CD4-positive, alpha-beta memory T cell (primary cell): Measurements from ENCODE around the gene EMILIN3. TPM values are rescaled to one million over a fixed set of nuclear protein-coding genes. Genes with fewer than 3 reads are reported as not detected.

Experiments
- CTCF ChIA-PET: fragments of 350-600 bp; sonication (Branson Sonifier 250); formaldehyde crosslinking; loops from one replicate; lab custom pipeline; 2021; ENCODE audit warnings: inconsistent platforms; ENCODE audit not compliant: partially characterized antibody; lab: Charles Lee
- POLR2A ChIA-PET: fragments of 350-600 bp; sonication (Branson Sonifier 250); formaldehyde crosslinking; loops from one replicate; lab custom pipeline; 2021; ENCODE audit not compliant: partially characterized antibody; lab: Charles Lee
- DNase-seq, 5 donors: peaks; one replicate each; pipeline versions ENCODE4 v3.0.0 to v3.0.0-alpha.2; 2020 to 2022; ENCODE audit warnings: mixed read lengths in 1 of 5
- H3K27ac ChIP-seq: one replicate; pipeline ENCODE4 v1.7.0; 2013; ENCODE audit warnings: low read depth, low read length
- H3K27me3 ChIP-seq: 2 replicates; pipeline ENCODE4 v1.7.0; 2013; ENCODE audit warnings: mild to moderate bottlenecking, low read length, moderate library complexity; ENCODE audit not compliant: insufficient read depth
- H3K36me3 ChIP-seq: 2 replicates; pipeline ENCODE4 v1.7.0; 2013; ENCODE audit warnings: mild to moderate bottlenecking, low read length, moderate library complexity; ENCODE audit not compliant: insufficient read depth
- H3K4me1 ChIP-seq: 2 replicates; pipeline ENCODE4 v1.7.0; 2013; ENCODE audit warnings: mild to moderate bottlenecking, low read length, moderate library complexity; ENCODE audit not compliant: insufficient read depth
- H3K4me3 ChIP-seq, 2 donors: one replicate each; pipeline ENCODE4 v1.7.0; 2013; ENCODE audit warnings: low read length in 2 of 2, mild to moderate bottlenecking in 1 of 2
- H3K9me3 ChIP-seq, 2 donors: one replicate each; pipeline ENCODE4 v1.7.0; 2013; ENCODE audit warnings: low read length in 2 of 2, control low read depth in 1 of 2; ENCODE audit not compliant: control insufficient read depth in 1 of 2
- H3K27ac Mint-ChIP-seq, 7 donors: one replicate each; pipeline ENCODE4 v1.8.0; 2020 to 2021; ENCODE audit warnings: mixed read lengths in 7 of 7, mild to moderate bottlenecking in 6 of 7, inconsistent platforms in 3 of 7, moderate library complexity in 3 of 7
- H3K27me3 Mint-ChIP-seq, 2 donors: one replicate each; pipeline ENCODE4 v1.8.0; 2020 to 2021; ENCODE audit warnings: mixed read lengths in 2 of 2
- H3K36me3 Mint-ChIP-seq, 2 donors: one replicate each; pipeline ENCODE4 v1.8.0; 2020 to 2021; ENCODE audit warnings: mixed read lengths in 2 of 2, inconsistent platforms in 1 of 2, mild to moderate bottlenecking in 1 of 2
- H3K4me1 Mint-ChIP-seq, 4 donors: one replicate each; pipeline ENCODE4 v1.8.0; 2020 to 2021; ENCODE audit warnings: mixed read lengths in 4 of 4, mild to moderate bottlenecking in 1 of 4
- H3K4me3 Mint-ChIP-seq, 8 donors: one replicate each; pipeline ENCODE4 v1.8.0; 2020 to 2021; ENCODE audit warnings: mixed read lengths in 8 of 8, mild to moderate bottlenecking in 7 of 8, moderate library complexity in 6 of 8, inconsistent platforms in 3 of 8
- H3K9me3 Mint-ChIP-seq, 8 donors: one replicate each; pipeline ENCODE4 v1.8.0; 2020 to 2021; ENCODE audit warnings: mixed read lengths in 8 of 8, mild to moderate bottlenecking in 5 of 8, inconsistent platforms in 3 of 8, moderate library complexity in 1 of 8
- intact Hi-C: fragments of 100-400 bp; cut with micrococcal nuclease; formaldehyde crosslinking; loops from one replicate; pipeline ENCODE4 v1.15.1; 2023
- polyA plus RNA-seq, 2 donors: library from polyadenylated mRNA; unstranded; fragments of 300-500 nt; fragmentation: Illumina TruSeq; gene quantifications; one replicate each; pipeline ENCODE4 v1.2.3, GENCODE V29; 2021
- total RNA-seq, 2 experiments: library from RNA; stranded (reverse); gene quantifications; one replicate each; pipeline ENCODE4 v1.2.3, GENCODE V29; 2021

Gene EMILIN3
- total and polyA plus RNA-seq, 4 experiments from 2014 or later, result not detected

DNA sequence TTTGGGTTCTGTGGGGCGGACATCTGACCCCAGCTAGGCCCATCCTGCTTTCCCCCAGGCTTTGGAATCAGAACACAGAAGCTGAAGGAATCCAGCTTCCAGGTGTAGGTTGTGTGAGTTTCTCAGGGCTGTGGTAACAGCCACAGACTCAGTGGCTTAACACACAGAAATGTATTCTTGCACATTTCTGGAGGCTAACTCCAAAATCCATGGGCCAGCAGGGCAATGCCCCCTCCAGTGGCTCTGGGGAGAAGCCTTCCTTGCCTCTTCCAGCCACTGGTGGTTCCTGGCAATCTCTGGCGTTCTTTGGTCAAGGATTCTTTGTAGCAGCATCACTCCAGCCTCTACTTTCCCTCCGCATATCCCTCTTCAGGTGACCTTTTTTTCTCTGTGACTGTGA is 1.3 kb upstream of the EMILIN3 start:
- Mint-ChIP-seq H3K9me3 (peaks cover 2 to 16% (median 10%) of the 10 kb centered on the region in 8 donors), H3K27ac (no peak overlapping the region), H3K4me3 (no peak overlapping the region), H3K27me3 (peaks cover 21 to 36% of the 10 kb centered on the region in 2 donors), H3K36me3 (peaks cover 0 to 4% of the 10 kb centered on the region in 2 donors), H3K4me1 (peaks cover 2 to 8% (median 5%) of the 10 kb centered on the region in 4 donors)
- H3K27me3 ChIP-seq, result peaks cover 8% of the 10 kb centered on the region
- H3K36me3 ChIP-seq, result no peaks in the 10 kb centered on the region
- no peak overlapping the region for H3K27ac ChIP-seq
- no peak overlapping the region for H3K4me3 ChIP-seq
- intact Hi-C loops, result no loop called here
- no peak for DNase-seq
- ChIA-PET CTCF (no interaction called here), POLR2A (no interaction called here)
- no peaks in the 10 kb centered on the region for H3K9me3 ChIP-seq
- H3K4me1 ChIP-seq, result no peaks in the 10 kb centered on the region

DNA sequence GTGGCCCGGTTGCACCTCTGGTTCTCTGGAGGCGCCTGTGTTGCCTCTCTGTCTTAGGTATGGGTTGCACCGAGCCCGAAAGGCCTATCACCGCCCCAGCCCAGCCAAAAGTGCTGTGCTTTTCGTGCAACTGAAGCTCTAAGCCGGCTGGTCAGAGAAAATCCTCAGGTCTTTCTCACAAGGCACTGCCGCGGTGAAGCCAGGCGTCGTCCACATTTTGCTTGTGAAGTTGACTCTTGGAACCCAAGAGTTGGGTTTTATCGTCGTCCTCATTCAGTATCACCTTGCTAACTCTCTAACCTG is 726 bp upstream of the EMILIN3 start:
- Mint-ChIP-seq H3K27ac (no peak overlapping the region), H3K4me3 (peak overlapping the region in 6 of 8 donors; percentile 28 to 69 (median 56)), H3K27me3 (peaks cover 21 to 31% of the 10 kb centered on the region in 2 donors), H3K4me1 (peaks cover 2 to 8% (median 5%) of the 10 kb centered on the region in 4 donors), H3K36me3 (peaks cover 0 to 4% of the 10 kb centered on the region in 2 donors), H3K9me3 (peaks cover 0 to 11% (median 6%) of the 10 kb centered on the region in 8 donors)
- H3K36me3 ChIP-seq, result no peaks in the 10 kb centered on the region
- ChIA-PET CTCF (no interaction called here), POLR2A (no interaction called here)
- no peak for DNase-seq
- intact Hi-C loops, result no loop called here
- peaks cover 8% of the 10 kb centered on the region for H3K27me3 ChIP-seq
- no peaks in the 10 kb centered on the region for H3K4me1 ChIP-seq
- no peaks in the 10 kb centered on the region for H3K9me3 ChIP-seq
- H3K4me3 ChIP-seq, result no peak overlapping the region
- no peak overlapping the region for H3K27ac ChIP-seq

DNA sequence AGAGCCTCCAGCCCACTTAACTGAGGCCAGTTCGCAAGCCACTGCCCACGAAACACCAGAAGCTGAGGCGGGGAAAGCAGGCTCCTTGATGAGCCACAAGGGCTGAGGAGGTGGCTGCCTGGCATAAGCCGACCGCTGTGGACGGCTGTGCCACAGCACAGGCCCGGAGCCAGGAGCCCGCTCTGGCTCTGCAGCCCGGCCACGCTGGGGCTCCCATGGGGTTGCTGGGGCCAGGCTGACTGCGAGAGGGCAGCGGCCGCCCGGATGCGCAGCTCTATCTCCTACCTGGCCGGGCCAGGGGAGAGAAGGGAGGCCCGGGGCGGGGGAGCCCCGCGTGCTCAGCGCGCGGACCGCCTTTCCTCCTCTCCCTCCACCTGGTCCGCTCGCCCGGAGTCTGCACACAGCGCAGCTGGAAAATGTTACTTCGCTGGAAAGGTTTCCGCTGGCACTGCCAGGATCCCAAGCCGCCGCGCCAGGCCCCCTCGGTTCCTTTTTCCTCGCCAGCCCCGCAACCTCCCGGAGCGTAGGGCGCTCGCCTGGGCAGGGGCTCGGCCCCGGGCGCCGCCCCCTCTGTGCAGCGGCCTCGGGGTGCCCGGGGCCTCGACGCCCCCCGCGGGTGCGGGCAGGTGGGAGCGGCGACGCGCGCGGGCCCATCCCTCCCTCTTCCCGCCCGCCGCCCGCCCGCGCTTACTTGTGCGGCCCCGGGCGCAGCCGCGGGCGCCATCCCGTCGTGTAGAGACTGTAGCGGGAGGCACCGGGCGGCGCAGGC is 657 bp downstream of the EMILIN3 start:
- CTCF ChIA-PET, result no interaction called here
- peaks cover 20 to 27% of the 10 kb centered on the region in 2 donors for H3K27me3 Mint-ChIP-seq
- H3K4me1 ChIP-seq, result no peaks in the 10 kb centered on the region
- peaks cover 0 to 4% (median 1%) of the 10 kb centered on the region in 8 donors for H3K9me3 Mint-ChIP-seq
- no peaks in the 10 kb centered on the region for H3K36me3 ChIP-seq
- no peaks in the 10 kb centered on the region for H3K36me3 Mint-ChIP-seq
- no peak overlapping the region for H3K4me3 Mint-ChIP-seq
- H3K4me1 Mint-ChIP-seq, result peaks cover 2 to 8% (median 5%) of the 10 kb centered on the region in 4 donors
- peaks cover 8% of the 10 kb centered on the region for H3K27me3 ChIP-seq
- POLR2A ChIA-PET, result no interaction called here
- no peak overlapping the region for H3K4me3 ChIP-seq
- DNase-seq, result no peak
- H3K27ac Mint-ChIP-seq, result no peak overlapping the region
- intact Hi-C loops, result no loop called here
- no peaks in the 10 kb centered on the region for H3K9me3 ChIP-seq
- H3K27ac ChIP-seq, result no peak overlapping the region

DNA sequence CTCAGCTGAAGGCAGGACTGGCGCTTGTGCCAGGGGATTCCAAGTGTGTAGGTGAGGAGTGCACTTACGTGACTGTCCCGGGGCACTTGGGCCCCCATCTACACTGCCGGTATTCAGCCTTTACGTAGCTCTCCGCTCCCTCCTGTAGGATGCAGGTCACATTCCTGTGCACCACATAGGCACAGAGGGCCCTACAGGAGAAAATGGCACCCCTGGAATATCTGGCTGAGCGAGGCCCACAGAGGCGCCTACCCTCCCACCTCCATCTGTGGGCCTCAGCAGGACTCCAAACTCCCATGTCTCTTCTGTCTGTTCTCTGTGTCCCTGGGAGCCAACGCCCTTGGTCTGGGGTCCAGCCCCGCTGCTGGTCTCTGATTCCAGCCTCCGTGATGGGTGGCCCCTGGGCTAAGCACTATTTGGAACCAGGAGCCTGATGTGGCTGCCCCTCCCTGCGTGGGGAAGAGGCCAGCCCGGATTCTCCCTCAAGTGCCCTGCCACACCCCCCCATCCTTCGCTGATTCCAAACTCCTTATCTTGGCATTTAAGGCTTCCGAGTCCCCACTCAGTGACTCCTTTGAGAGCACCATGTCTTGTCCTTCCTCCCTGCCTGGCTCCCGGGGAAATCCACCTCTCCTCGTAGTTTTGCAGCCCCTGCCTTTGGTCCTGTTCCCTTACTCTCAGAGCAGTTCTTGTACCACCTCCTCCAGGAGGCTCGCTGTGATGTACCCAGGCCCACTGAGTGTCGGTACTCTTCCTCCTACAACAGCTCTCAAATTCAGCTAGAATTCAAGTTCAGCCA is 1.5 kb downstream of the EMILIN3 start:
- intact Hi-C loops, result no loop called here
- ChIA-PET CTCF (no interaction called here), POLR2A (no interaction called here)
- Mint-ChIP-seq H3K4me3 (no peak overlapping the region), H3K9me3 (peaks cover 0 to 2% (median 0%) of the 10 kb centered on the region in 8 donors), H3K27me3 (peaks cover 20 to 27% of the 10 kb centered on the region in 2 donors), H3K27ac (no peak overlapping the region), H3K36me3 (no peaks in the 10 kb centered on the region), H3K4me1 (peaks cover 2 to 8% (median 5%) of the 10 kb centered on the region in 4 donors)
- Histone ChIP-seq H3K27me3 (peaks cover 8% of the 10 kb centered on the region), H3K27ac (no peak overlapping the region), H3K9me3 (no peaks in the 10 kb centered on the region), H3K4me1 (no peaks in the 10 kb centered on the region), H3K36me3 (no peaks in the 10 kb centered on the region), H3K4me3 (no peak overlapping the region)
- DNase-seq, result no peak

DNA sequence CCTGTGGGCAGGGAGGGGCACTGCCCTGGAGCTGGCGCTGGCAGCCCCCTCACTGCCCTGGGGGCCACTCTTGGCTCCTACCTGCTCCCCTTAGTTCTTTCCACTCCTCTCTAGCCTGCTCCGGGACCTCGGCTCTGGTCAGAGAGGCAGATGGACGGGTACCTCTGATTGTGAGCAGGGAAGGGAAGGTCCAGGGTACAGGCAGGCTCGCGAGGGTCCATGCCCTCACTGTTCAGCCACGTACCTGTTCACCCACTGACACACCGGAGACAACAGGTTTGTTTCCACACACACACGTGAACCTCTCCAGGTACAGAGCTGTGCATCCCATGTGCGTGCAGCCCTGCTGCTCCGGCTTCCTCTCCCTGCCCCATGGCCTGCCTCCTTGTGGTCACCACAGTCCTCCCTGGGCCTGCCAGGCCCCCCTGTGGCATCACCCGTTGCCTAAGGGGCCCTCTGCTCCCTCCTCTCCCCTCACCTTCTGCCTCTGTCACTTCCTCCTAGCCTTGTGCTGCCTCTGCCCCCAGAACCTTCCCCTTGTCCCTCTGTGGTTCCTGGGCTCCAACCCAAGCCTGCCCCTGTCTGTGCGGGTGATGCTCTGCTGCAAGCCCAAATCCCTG is 2.3 kb downstream of the EMILIN3 start:
- ChIA-PET POLR2A (no interaction called here), CTCF (no interaction called here)
- Histone ChIP-seq H3K9me3 (no peaks in the 10 kb centered on the region), H3K27ac (no peak overlapping the region), H3K27me3 (peaks cover 8% of the 10 kb centered on the region), H3K4me1 (no peaks in the 10 kb centered on the region), H3K4me3 (no peak overlapping the region), H3K36me3 (no peaks in the 10 kb centered on the region)
- Mint-ChIP-seq H3K27ac (no peak overlapping the region), H3K9me3 (no peaks in the 10 kb centered on the region), H3K36me3 (no peaks in the 10 kb centered on the region), H3K4me1 (peaks cover 2 to 8% (median 5%) of the 10 kb centered on the region in 4 donors), H3K4me3 (no peak overlapping the region), H3K27me3 (peaks cover 14 to 21% of the 10 kb centered on the region in 2 donors)
- DNase-seq, result no peak
- intact Hi-C loops, result no loop called here

- no peak overlapping the region for H3K27ac Mint-ChIP-seq
- no peak overlapping the region for H3K4me3 Mint-ChIP-seq
- no peaks in the 10 kb centered on the region for H3K9me3 Mint-ChIP-seq
- H3K9me3 ChIP-seq, result no peaks in the 10 kb centered on the region
- H3K4me1 Mint-ChIP-seq, result peaks cover 2 to 8% (median 5%) of the 10 kb centered on the region in 4 donors
- H3K27me3 ChIP-seq, result peaks cover 8% of the 10 kb centered on the region
- intact Hi-C loops, result no loop called here
- DNase-seq, result no peak
- POLR2A ChIA-PET, result no interaction called here
- H3K27ac ChIP-seq, result no peak overlapping the region
- H3K4me3 ChIP-seq, result no peak overlapping the region
- H3K27me3 Mint-ChIP-seq, result peaks cover 14 to 17% of the 10 kb centered on the region in 2 donors
- no peaks in the 10 kb centered on the region for H3K36me3 ChIP-seq
- no peaks in the 10 kb centered on the region for H3K4me1 ChIP-seq
- H3K36me3 Mint-ChIP-seq, result no peaks in the 10 kb centered on the region
- CTCF ChIA-PET, result no interaction called here
Observed at GRCh38 chr20:41363601-41364000, 3.0 kb downstream of the EMILIN3 start.

GRCh38 chr20:41362748-41363140 is 3.9 kb downstream of the EMILIN3 start:
- H3K27ac Mint-ChIP-seq, result no peak overlapping the region
- DNase-seq, result no peak
- POLR2A ChIA-PET, result no interaction called here
- H3K4me1 Mint-ChIP-seq, result peaks cover 2 to 8% (median 5%) of the 10 kb centered on the region in 4 donors
- H3K36me3 Mint-ChIP-seq, result no peaks in the 10 kb centered on the region
- H3K27me3 Mint-ChIP-seq, result peaks cover 9 to 15% of the 10 kb centered on the region in 2 donors
- no peaks in the 10 kb centered on the region for H3K4me1 ChIP-seq
- no peaks in the 10 kb centered on the region for H3K9me3 ChIP-seq
- H3K9me3 Mint-ChIP-seq, result no peaks in the 10 kb centered on the region
- no peaks in the 10 kb centered on the region for H3K36me3 ChIP-seq
- no peak overlapping the region for H3K4me3 Mint-ChIP-seq
- intact Hi-C loops, result no loop called here
- peaks cover 6% of the 10 kb centered on the region for H3K27me3 ChIP-seq
- CTCF ChIA-PET, result no interaction called here
- no peak overlapping the region for H3K27ac ChIP-seq
- no peak overlapping the region for H3K4me3 ChIP-seq
